Hepatocyte (in vitro differentiated cells): ENCODE measurements around the gene MAP2K3. TPM values are rescaled to one million over a fixed set of nuclear protein-coding genes. Genes with fewer than 3 reads are reported as not detected.

ENCODE experiments used
- DNase-seq: peaks from one replicate; pipeline ENCODE4 v3.0.0-alpha.2; 2016; ENCODE audit warnings: low spot score
- H2AFZ ChIP-seq: fragments of 200-600 bp; sonication (generic); 2 replicates; pipeline ENCODE4 v1.6.0; 2016; ENCODE audit warnings: antibody characterized with exemption, mild to moderate bottlenecking
- H3K27ac ChIP-seq: fragments of 200-600 bp; sonication (generic); 2 replicates; pipeline ENCODE4 v1.5.1; 2016; ENCODE audit warnings: mild to moderate bottlenecking
- H3K27me3 ChIP-seq: fragments of 200-600 bp; sonication (generic); 2 replicates; pipeline ENCODE4 v1.6.1; 2016
- H3K36me3 ChIP-seq: fragments of 200-600 bp; sonication (generic); replicated peaks from 2 replicates; pipeline ENCODE4 v1.5.1; 2016; ENCODE audit warnings: low read depth; ENCODE audit not compliant: insufficient read depth
- H3K4me1 ChIP-seq: fragments of 200-600 bp; sonication (generic); 2 replicates; pipeline ENCODE4 v1.5.1; 2016; ENCODE audit warnings: mild to moderate bottlenecking, moderate library complexity; ENCODE audit not compliant: insufficient read depth
- H3K4me2 ChIP-seq: fragments of 200-600 bp; sonication (generic); 2 replicates; pipeline ENCODE4 v1.6.0; 2016
- H3K4me3 ChIP-seq: fragments of 200-600 bp; sonication (generic); 2 replicates; pipeline ENCODE4 v1.5.1; 2016; ENCODE audit warnings: mild to moderate bottlenecking
- H3K79me2 ChIP-seq: fragments of 200-600 bp; sonication (generic); 2 replicates; pipeline ENCODE4 v1.6.0; 2017; ENCODE audit warnings: mild to moderate bottlenecking
- H3K9me2 ChIP-seq: fragments of 200-600 bp; sonication (generic); replicated peaks from 2 replicates; pipeline ENCODE4 v1.6.0; 2017; ENCODE audit warnings: mild to moderate bottlenecking; ENCODE audit not compliant: insufficient read depth
- H3K9me3 ChIP-seq: fragments of 200-600 bp; sonication (generic); 2 replicates; pipeline ENCODE4 v1.5.1; 2016; ENCODE audit warnings: low read depth, mild to moderate bottlenecking
- H4K20me1 ChIP-seq: fragments of 200-600 bp; sonication (generic); 2 replicates; pipeline ENCODE4 v1.6.0; 2016; ENCODE audit warnings: mild to moderate bottlenecking; ENCODE audit not compliant: insufficient read depth, poor library complexity, severe bottlenecking
- EZH2 ChIP-seq: fragments of 200-600 bp; sonication (generic); IDR thresholded peaks from 2 replicates; pipeline ENCODE4 v1.6.1; 2016; ENCODE audit warnings: antibody characterized with exemption, mild to moderate bottlenecking, borderline replicate concordance
- EZH2phosphoT487 ChIP-seq: fragments of 200-600 bp; sonication (generic); IDR thresholded peaks from one replicate; pipeline ENCODE4 v1.6.1; 2018; ENCODE audit warnings: antibody characterized with exemption, mild to moderate bottlenecking, low read depth, moderate library complexity; ENCODE audit not compliant: unreplicated experiment, severe bottlenecking
- WGBS: methylation state at CpG from one replicate; pipeline ENCODE4 v1.1.6; 2016; ENCODE audit warnings: low lambda C conversion rate; ENCODE audit errors: missing lambda C conversion rate; 5-methylcytosine and 5-hydroxymethylcytosine counted together
- polyA plus RNA-seq: library from polyadenylated mRNA; unstranded; fragments of >200 nt; fragmentation: Nextera tagmentation; extraction: Ambion mirVana; gene quantifications from 2 replicates; pipeline ENCODE4 v1.2.1, GENCODE V29; 2016
- total RNA-seq: library from RNA; depleted of rRNA; stranded (reverse); fragments of >200 nt; gene quantifications from 2 replicates; pipeline ENCODE4 v1.2.3, GENCODE V29; 2014
- TF ChIP-seq, protein P1 (sequence below): fragments of 200-600 bp; sonication (generic); IDR thresholded peaks from 2 replicates; pipeline ENCODE4 v1.5.1; 2016; ENCODE audit warnings: antibody characterized with exemption, mild to moderate bottlenecking; ENCODE audit not compliant: poor library complexity

The MAP2K3 gene
- total and polyA plus RNA-seq, 2 experiments from 2014 or later, result 21.8 to 62.4 TPM

GRCh38 chr17:21240369-21241055 is 44.0 kb upstream of the MAP2K3 start:
- Histone ChIP-seq H3K4me1 (no peaks in the 10 kb centered on the region), H3K9me3 (no peaks in the 10 kb centered on the region), H3K36me3 (no peaks in the 10 kb centered on the region), H3K27ac (no peak overlapping the region), H3K9me2 (no peaks in the 10 kb centered on the region), H4K20me1 (no peaks in the 10 kb centered on the region), H3K4me3 (no peak overlapping the region), H3K27me3 (no peaks in the 10 kb centered on the region), H2AFZ (no peak overlapping the region), H3K79me2 (no peaks in the 10 kb centered on the region), H3K4me2 (no peak overlapping the region)
- no peak for TF ChIP-seq EZH2phosphoT487
- WGBS, result 75% methylated on average over 25 of the region's 25 CpGs
- no peak for DNase-seq

GRCh38 chr17:21241564-21241963 is 42.9 kb upstream of the MAP2K3 start:
- H3K4me3 ChIP-seq, result no peak overlapping the region
- 86% methylated on average over 11 of the region's 11 CpGs for WGBS
- no peaks in the 10 kb centered on the region for H4K20me1 ChIP-seq
- no peak for DNase-seq
- H3K9me2 ChIP-seq, result no peaks in the 10 kb centered on the region
- no peaks in the 10 kb centered on the region for H3K36me3 ChIP-seq
- H3K4me1 ChIP-seq, result no peaks in the 10 kb centered on the region
- TF ChIP-seq, protein P1, sequence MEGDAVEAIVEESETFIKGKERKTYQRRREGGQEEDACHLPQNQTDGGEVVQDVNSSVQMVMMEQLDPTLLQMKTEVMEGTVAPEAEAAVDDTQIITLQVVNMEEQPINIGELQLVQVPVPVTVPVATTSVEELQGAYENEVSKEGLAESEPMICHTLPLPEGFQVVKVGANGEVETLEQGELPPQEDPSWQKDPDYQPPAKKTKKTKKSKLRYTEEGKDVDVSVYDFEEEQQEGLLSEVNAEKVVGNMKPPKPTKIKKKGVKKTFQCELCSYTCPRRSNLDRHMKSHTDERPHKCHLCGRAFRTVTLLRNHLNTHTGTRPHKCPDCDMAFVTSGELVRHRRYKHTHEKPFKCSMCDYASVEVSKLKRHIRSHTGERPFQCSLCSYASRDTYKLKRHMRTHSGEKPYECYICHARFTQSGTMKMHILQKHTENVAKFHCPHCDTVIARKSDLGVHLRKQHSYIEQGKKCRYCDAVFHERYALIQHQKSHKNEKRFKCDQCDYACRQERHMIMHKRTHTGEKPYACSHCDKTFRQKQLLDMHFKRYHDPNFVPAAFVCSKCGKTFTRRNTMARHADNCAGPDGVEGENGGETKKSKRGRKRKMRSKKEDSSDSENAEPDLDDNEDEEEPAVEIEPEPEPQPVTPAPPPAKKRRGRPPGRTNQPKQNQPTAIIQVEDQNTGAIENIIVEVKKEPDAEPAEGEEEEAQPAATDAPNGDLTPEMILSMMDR, result no peak
- TF ChIP-seq EZH2phosphoT487 (no peak), EZH2 (no peak)
- H3K27ac ChIP-seq, result no peak overlapping the region
- H3K27me3 ChIP-seq, result no peaks in the 10 kb centered on the region
- H3K4me2 ChIP-seq, result no peak overlapping the region
- H3K79me2 ChIP-seq, result no peaks in the 10 kb centered on the region
- H2AFZ ChIP-seq, result no peak overlapping the region
- no peaks in the 10 kb centered on the region for H3K9me3 ChIP-seq

DNA sequence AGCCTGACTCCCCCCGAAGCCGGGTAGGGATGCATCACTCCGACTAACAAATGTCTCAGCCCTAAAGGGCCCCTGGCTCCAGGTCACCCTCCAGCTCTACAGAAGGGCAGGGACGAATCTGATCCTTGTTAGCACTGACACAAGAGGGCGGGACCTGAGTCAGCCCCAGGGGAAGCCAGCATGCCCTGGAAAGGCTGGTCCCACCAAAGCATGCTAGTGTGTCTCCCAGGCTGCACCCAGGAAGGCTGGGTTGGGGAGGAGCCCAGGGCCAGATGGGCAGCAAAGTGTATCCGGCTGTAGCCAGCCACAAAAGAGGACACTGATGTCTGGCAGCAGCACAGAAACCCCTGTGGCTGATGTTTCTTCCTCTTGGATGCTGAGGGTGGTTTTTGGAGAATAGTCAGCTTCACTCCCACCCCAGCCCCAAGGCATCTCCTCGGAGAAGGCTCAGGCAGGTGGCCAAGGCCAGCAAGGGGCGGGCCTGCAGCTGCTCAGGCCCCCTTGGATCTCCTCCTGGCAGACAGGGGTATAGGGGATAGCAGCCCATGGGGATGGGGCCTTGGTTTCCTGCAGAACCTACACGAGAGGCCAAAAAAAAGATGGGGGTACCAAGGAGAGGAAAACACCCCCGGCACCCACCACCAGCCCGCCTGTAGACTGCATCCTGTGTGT is 42.3 kb upstream of the MAP2K3 start:
- no peak overlapping the region for H3K27ac ChIP-seq
- 85% methylated on average over 11 of the region's 11 CpGs for WGBS
- H3K4me1 ChIP-seq, result no peaks in the 10 kb centered on the region
- H3K27me3 ChIP-seq, result no peaks in the 10 kb centered on the region
- no peak overlapping the region for H3K4me3 ChIP-seq
- H3K9me3 ChIP-seq, result no peaks in the 10 kb centered on the region
- no peak overlapping the region for H2AFZ ChIP-seq
- no peaks in the 10 kb centered on the region for H3K9me2 ChIP-seq
- no peak for DNase-seq
- H4K20me1 ChIP-seq, result no peaks in the 10 kb centered on the region
- no peak for TF ChIP-seq EZH2phosphoT487
- no peak for TF ChIP-seq EZH2
- TF ChIP-seq, protein P1, result no peak
- no peak overlapping the region for H3K4me2 ChIP-seq
- no peaks in the 10 kb centered on the region for H3K79me2 ChIP-seq
- no peaks in the 10 kb centered on the region for H3K36me3 ChIP-seq

GRCh38 chr17:21242780-21243515 is 41.6 kb upstream of the MAP2K3 start:
- H3K4me2 ChIP-seq, result no peak overlapping the region
- H2AFZ ChIP-seq, result no peak overlapping the region
- H3K27me3 ChIP-seq, result no peaks in the 10 kb centered on the region
- H3K79me2 ChIP-seq, result no peaks in the 10 kb centered on the region
- no peaks in the 10 kb centered on the region for H3K9me3 ChIP-seq
- H3K9me2 ChIP-seq, result no peaks in the 10 kb centered on the region
- H3K36me3 ChIP-seq, result no peaks in the 10 kb centered on the region
- H4K20me1 ChIP-seq, result no peaks in the 10 kb centered on the region
- 90% methylated on average over 25 of the region's 26 CpGs for WGBS
- H3K27ac ChIP-seq, result no peak overlapping the region
- H3K4me3 ChIP-seq, result no peak overlapping the region
- TF ChIP-seq, protein P1, result no peak
- no peak for TF ChIP-seq EZH2phosphoT487
- no peak for TF ChIP-seq EZH2
- no peaks in the 10 kb centered on the region for H3K4me1 ChIP-seq
- no peak for DNase-seq
